ENCODE data around the gene RYR2. TPM values are rescaled to one million over a fixed set of nuclear protein-coding genes. Genes with fewer than 3 reads are reported as not detected.

Gene RYR2
- polyA plus RNA-seq, 1 experiment = not detected

GRCh38 chr1:237133921-237134320, 91.9 kb downstream of the RYR2 start:
- TF ChIP-seq CTCF (IDR thresholded peaks at IDR 0.05; ENCODE audit: insufficient read depth, low read depth, low read length) = no peak
- no peaks in the 10 kb centered on the region for H3K36me3 ChIP-seq (ENCODE audit: control insufficient read depth, insufficient read depth, low read length)
- H3K4me3 ChIP-seq (ENCODE audit: low read depth, low read length) = no peak overlapping the region
- DNase-seq (ENCODE audit: low read depth) = no peak
- H3K27me3 ChIP-seq (ENCODE audit: control insufficient read depth, insufficient read depth, low read length) = no peaks in the 10 kb centered on the region
- ChIA-PET CTCF (no interaction called here), POLR2A (no interaction called here)

- POLR2A ChIA-PET = no interaction called here
- CTCF ChIA-PET = no interaction called here
These were observed 92.9 kb downstream of the RYR2 start for GRCh38 chr1:237134929-237135328.

GRCh38 chr1:237138551-237138950, 96.6 kb downstream of the RYR2 start:
- Histone ChIP-seq H3K36me3 (ENCODE audit: control insufficient read depth, insufficient read depth, low read length) (no peaks in the 10 kb centered on the region), H3K4me3 (ENCODE audit: low read depth, low read length) (no peak overlapping the region), H3K27me3 (ENCODE audit: control insufficient read depth, insufficient read depth, low read length) (no peaks in the 10 kb centered on the region)
- DNase-seq (ENCODE audit: low read depth) = no peak
- ChIA-PET CTCF (no interaction called here), POLR2A (no interaction called here)
- no peak for TF ChIP-seq CTCF (IDR thresholded peaks at IDR 0.05; ENCODE audit: insufficient read depth, low read depth, low read length)

More at GRCh38 chr1:237134929-237135328, 92.9 kb downstream of the RYR2 start:
- no peaks in the 10 kb centered on the region for H3K27me3 ChIP-seq (ENCODE audit: control insufficient read depth, insufficient read depth, low read length)
- TF ChIP-seq CTCF (IDR thresholded peaks at IDR 0.05; ENCODE audit: insufficient read depth, low read depth, low read length) = no peak
- no peak overlapping the region for H3K4me3 ChIP-seq (ENCODE audit: low read depth, low read length)
- no peaks in the 10 kb centered on the region for H3K36me3 ChIP-seq (ENCODE audit: control insufficient read depth, insufficient read depth, low read length)
- no peak for DNase-seq (ENCODE audit: low read depth)

GRCh38 chr1:237139732-237140131, 97.7 kb downstream of the RYR2 start:
- no peaks in the 10 kb centered on the region for H3K36me3 ChIP-seq (ENCODE audit: control insufficient read depth, insufficient read depth, low read length)
- POLR2A ChIA-PET = no interaction called here
- CTCF ChIA-PET = no interaction called here

GRCh38 chr1:237140986-237141385, 99.0 kb downstream of the RYR2 start:
- ChIA-PET CTCF (no interaction called here), POLR2A (no interaction called here)
- Histone ChIP-seq H3K36me3 (ENCODE audit: control insufficient read depth, insufficient read depth, low read length) (no peaks in the 10 kb centered on the region), H3K27me3 (ENCODE audit: control insufficient read depth, insufficient read depth, low read length) (no peaks in the 10 kb centered on the region), H3K4me3 (ENCODE audit: low read depth, low read length) (no peak overlapping the region)
- no peak for TF ChIP-seq CTCF (IDR thresholded peaks at IDR 0.05; ENCODE audit: insufficient read depth, low read depth, low read length)
- no peak for DNase-seq (ENCODE audit: low read depth)

More at GRCh38 chr1:237139732-237140131, 97.7 kb downstream of the RYR2 start:
- DNase-seq (ENCODE audit: low read depth) = no peak
- no peak for TF ChIP-seq CTCF (IDR thresholded peaks at IDR 0.05; ENCODE audit: insufficient read depth, low read depth, low read length)
- Histone ChIP-seq H3K4me3 (ENCODE audit: low read depth, low read length) (no peak overlapping the region), H3K27me3 (ENCODE audit: control insufficient read depth, insufficient read depth, low read length) (no peaks in the 10 kb centered on the region)

Data from BJ (cell line).